OCI-LY1 (cell line): ENCODE measurements around the gene CCDC51.

Source experiments
- EZH2 ChIP-seq: fragments of 200-600 bp; sonication (generic), shearing (Covaris generic); IDR thresholded peaks from 2 replicates; pipeline ENCODE4 v1.8.0; 2017; ENCODE audit warnings: borderline replicate concordance, mixed run types, mild to moderate bottlenecking, antibody characterized with exemption, low read length, moderate library complexity, mixed read lengths
- TF ChIP-seq, protein P1 (sequence below): fragments of 200-600 bp; sonication (generic), shearing (Covaris generic); IDR thresholded peaks from 2 replicates; pipeline ENCODE4 v1.5.1; 2017; ENCODE audit warnings: mild to moderate bottlenecking, antibody characterized with exemption, low read length, moderate library complexity, mixed read lengths

GRCh38 chr3:48476426-48477053, 36.6 kb upstream of the CCDC51 start:
- TF ChIP-seq, protein P1, sequence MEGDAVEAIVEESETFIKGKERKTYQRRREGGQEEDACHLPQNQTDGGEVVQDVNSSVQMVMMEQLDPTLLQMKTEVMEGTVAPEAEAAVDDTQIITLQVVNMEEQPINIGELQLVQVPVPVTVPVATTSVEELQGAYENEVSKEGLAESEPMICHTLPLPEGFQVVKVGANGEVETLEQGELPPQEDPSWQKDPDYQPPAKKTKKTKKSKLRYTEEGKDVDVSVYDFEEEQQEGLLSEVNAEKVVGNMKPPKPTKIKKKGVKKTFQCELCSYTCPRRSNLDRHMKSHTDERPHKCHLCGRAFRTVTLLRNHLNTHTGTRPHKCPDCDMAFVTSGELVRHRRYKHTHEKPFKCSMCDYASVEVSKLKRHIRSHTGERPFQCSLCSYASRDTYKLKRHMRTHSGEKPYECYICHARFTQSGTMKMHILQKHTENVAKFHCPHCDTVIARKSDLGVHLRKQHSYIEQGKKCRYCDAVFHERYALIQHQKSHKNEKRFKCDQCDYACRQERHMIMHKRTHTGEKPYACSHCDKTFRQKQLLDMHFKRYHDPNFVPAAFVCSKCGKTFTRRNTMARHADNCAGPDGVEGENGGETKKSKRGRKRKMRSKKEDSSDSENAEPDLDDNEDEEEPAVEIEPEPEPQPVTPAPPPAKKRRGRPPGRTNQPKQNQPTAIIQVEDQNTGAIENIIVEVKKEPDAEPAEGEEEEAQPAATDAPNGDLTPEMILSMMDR = no peak
- no peak for TF ChIP-seq EZH2
